HepG2 (cell line): ENCODE results near the gene SDR9C7. TPM values are rescaled to one million over a fixed set of nuclear protein-coding genes. Genes with fewer than 3 reads are reported as not detected.

Experiments
- ATAC-seq: fragments of 200-7000 bp; cut with Tn5 transposase; 3 replicates; pipeline ENCODE4 v1.9.1; 2020; ENCODE audit warnings: mild to moderate bottlenecking, moderate library complexity
- BruUV-seq: library from RNA; stranded (reverse); fragments of 400-500 nt; replicated peaks from 2 replicates; lab custom pipeline; 2021; lab: Mats Ljungman, UMichigan
- CTCF ChIA-PET: fragments of 300-600 bp; formaldehyde crosslinking; extraction: SDS; loops from one replicate; lab custom pipeline; 2021; ENCODE audit warnings: low total read pairs, inconsistent platforms, low intra/inter-chr PET ratio; lab: Yijun Ruan, JAX
- POLR2A ChIA-PET: fragments of 350-600 bp; sonication (Branson Sonifier 250); formaldehyde crosslinking; loops from one replicate; lab custom pipeline; 2020; ENCODE audit warnings: antibody characterized with exemption, inconsistent platforms; lab: Yijun Ruan, JAX
- DNase-seq: peaks from one replicate; pipeline ENCODE4 v3.0.0-alpha.2; 2015; ENCODE audit warnings: low spot score
- FAIRE-seq: peaks from 3 replicates; lab custom pipeline; 2011; peaks lifted over from hg19 to GRCh38; lab: Jason Lieb, UNC
- H2AFZ ChIP-seq: one replicate; pipeline ENCODE4 v1.6.1; 2011; ENCODE audit warnings: low read length, inconsistent platforms
- H3K27ac ChIP-seq: fragments of 300-600 bp; 3 replicates; pipeline ENCODE4 v1.8.0; 2011; ENCODE audit warnings: mixed run types, mild to moderate bottlenecking, mixed read lengths, low read length, inconsistent platforms; ENCODE audit not compliant: insufficient read depth; ENCODE audit errors: extremely low read length
- H3K27me3 ChIP-seq, 2 experiments: fragments of 200-600 bp in 1 of 2; 2 replicates in 1 of 2; 3 replicates in 1 of 2; pipeline versions ENCODE4 v1.6.0 to v1.8.0; 2011; ENCODE audit warnings: low read length in 2 of 2, mild to moderate bottlenecking in 2 of 2, moderate library complexity in 2 of 2, inconsistent platforms in 1 of 2; ENCODE audit not compliant: insufficient read depth in 2 of 2, control insufficient read depth in 1 of 2
- H3K36me3 ChIP-seq, 2 experiments: fragments of 200-600 bp in 1 of 2; replicated peaks in 1 of 2; 2 replicates in 1 of 2; 3 replicates in 1 of 2; pipeline versions ENCODE4 v1.5.1 to v1.8.0; 2011; ENCODE audit warnings: low read length in 2 of 2, inconsistent platforms in 1 of 2; ENCODE audit not compliant: insufficient read depth in 2 of 2, control insufficient read depth in 1 of 2
- H3K4me1 ChIP-seq: 2 replicates; pipeline ENCODE4 v1.5.1; 2012; ENCODE audit warnings: low read length, inconsistent platforms; ENCODE audit not compliant: insufficient read depth
- H3K4me2 ChIP-seq: 2 replicates; pipeline ENCODE4 v1.6.0; 2011; ENCODE audit warnings: low read depth, low read length, inconsistent platforms
- H3K4me3 ChIP-seq, 3 experiments: fragments of 200-600 bp in 1 of 3; sonication (generic), shearing (Covaris generic) in 1 of 3; replicated peaks in 1 of 3; 2 replicates each; pipeline ENCODE4 v1.5.1; 2011 to 2016; ENCODE audit warnings: low read length in 3 of 3, inconsistent platforms in 2 of 3, low read depth in 2 of 3, mild to moderate bottlenecking in 2 of 3, control low read depth in 1 of 3, mixed read lengths in 1 of 3; ENCODE audit not compliant: insufficient read depth in 1 of 3
- H3K79me2 ChIP-seq: one replicate; pipeline ENCODE4 v1.6.1; 2011; ENCODE audit warnings: low read length, inconsistent platforms; ENCODE audit not compliant: insufficient read depth
- H3K9ac ChIP-seq: 2 replicates; pipeline ENCODE4 v1.6.0; 2011; ENCODE audit warnings: mild to moderate bottlenecking, low read depth, low read length, inconsistent platforms; ENCODE audit not compliant: insufficient read depth
- H3K9me3 ChIP-seq: 2 replicates; pipeline ENCODE4 v1.5.1; 2012; ENCODE audit warnings: mild to moderate bottlenecking, low read length
- H4K20me1 ChIP-seq: 2 replicates; pipeline ENCODE4 v1.6.0; 2011; ENCODE audit warnings: inconsistent platforms, mild to moderate bottlenecking, low read length, moderate library complexity; ENCODE audit not compliant: insufficient read depth
- EHMT2 ChIP-seq: fragments of 200-600 bp; sonication (generic); IDR thresholded peaks from 2 replicates; pipeline ENCODE4 v1.7.0; 2017; ENCODE audit warnings: antibody characterized with exemption, low read depth, low read length, borderline replicate concordance
- GLI4 ChIP-seq: sonication (generic); formaldehyde crosslinking; IDR thresholded peaks from 2 replicates; pipeline ENCODE4 v1.5.1; 2020; ENCODE audit warnings: missing genetic modification reagents, mild to moderate bottlenecking, moderate library complexity, borderline replicate concordance
- NFYC ChIP-seq: IDR thresholded peaks from 2 replicates; pipeline ENCODE4 v1.6.1; 2016; ENCODE audit warnings: missing genetic modification reagents, missing compliant biosample characterization
- POLR2G ChIP-seq: fragments of 200-400 bp; formaldehyde crosslinking; IDR thresholded peaks from 2 replicates; pipeline ENCODE4 v1.6.1; 2018; ENCODE audit warnings: mild to moderate bottlenecking, low read depth, low read length, moderate library complexity
- RNF2 ChIP-seq: fragments of 450-650 bp; conservative IDR thresholded peaks from 2 replicates; pipeline ENCODE4 v1.6.1; 2016; ENCODE audit warnings: low read depth
- SSRP1 ChIP-seq: IDR thresholded peaks from 2 replicates; pipeline ENCODE4 v1.6.1; 2016; ENCODE audit warnings: control low read depth
- SYNCRIP ChIP-seq: fragments of 200-400 bp; formaldehyde crosslinking; IDR thresholded peaks from 2 replicates; pipeline ENCODE4 v1.6.1; 2018; ENCODE audit warnings: mild to moderate bottlenecking, low read depth, low read length; ENCODE audit not compliant: insufficient read depth
- TCF12 ChIP-seq, 2 experiments: fragments of 450-650 bp in 1 of 2; sonication (generic) in 1 of 2; formaldehyde crosslinking in 1 of 2; IDR thresholded peaks; 2 replicates each; pipeline versions ENCODE4 v1.6.1 to v1.8.0; 2017 to 2022; ENCODE audit warnings: antibody characterized with exemption in 1 of 2, mild to moderate bottlenecking in 1 of 2, missing genetic modification reagents in 1 of 2, moderate library complexity in 1 of 2
- ZNF280D ChIP-seq: sonication (generic); formaldehyde crosslinking; IDR thresholded peaks from 2 replicates; pipeline ENCODE4 v1.5.1; 2020; ENCODE audit warnings: mild to moderate bottlenecking, missing genetic modification reagents
- ZNF30 ChIP-seq: sonication (generic); formaldehyde crosslinking; IDR thresholded peaks from 2 replicates; pipeline ENCODE4 v1.5.0; 2020; ENCODE audit warnings: mild to moderate bottlenecking, missing genetic modification reagents
- ZNF670 ChIP-seq: sonication (generic); formaldehyde crosslinking; IDR thresholded peaks from 2 replicates; pipeline ENCODE4 v1.8.0; 2022; ENCODE audit warnings: mild to moderate bottlenecking, missing genetic modification reagents, borderline replicate concordance
- ZNF747 ChIP-seq: sonication (generic); formaldehyde crosslinking; IDR thresholded peaks from 2 replicates; pipeline ENCODE4 v1.8.1; 2023; ENCODE audit warnings: missing genetic modification reagents, mild to moderate bottlenecking, borderline replicate concordance
- ZNF780A ChIP-seq: sonication (generic); formaldehyde crosslinking; IDR thresholded peaks from 2 replicates; pipeline ENCODE4 v1.8.0; 2022; ENCODE audit warnings: mild to moderate bottlenecking, missing genetic modification reagents, moderate library complexity
- WGBS: methylation state at CpG from one replicate; pipeline ENCODE4 v1.1.6; 2017; ENCODE audit warnings: low lambda C conversion rate; 5-methylcytosine and 5-hydroxymethylcytosine counted together
- in situ Hi-C: cut with HindIII; loops from 2 replicates; pipeline ENCODE4 v1.10.0; 2017; ENCODE audit warnings: low pct_unique_long_range_greater_than_20kb; ENCODE audit not compliant: extremely low pct_ligation_motif_present
- intact Hi-C: fragments of 100-400 bp; cut with micrococcal nuclease; formaldehyde crosslinking; loops from one replicate; pipeline ENCODE4 v1.10.0; 2022; ENCODE audit not compliant: unreplicated experiment
- polyA plus RNA-seq, 8 experiments: library from polyadenylated mRNA; depleted of rRNA in 3 of 8; stranded (reverse) in 7 of 8; unstranded in 1 of 8; fragments of >200 nt; fragmentation: Illumina TruSeq in 4 of 8; extraction: Trizol in 4 of 8; gene quantifications; 2 replicates each; pipeline versions ENCODE4 v1.2.1 to v1.2.3, GENCODE V29; 2011 to 2016; ENCODE audit warnings: low read depth in 4 of 8, missing spikeins in 1 of 8, mixed read lengths in 1 of 8; ENCODE audit not compliant: insufficient read depth in 1 of 8
- total RNA-seq, 5 experiments: library from RNA; depleted of rRNA; stranded (reverse); fragments of >200 nt; fragmentation: Illumina TruSeq; extraction: Trizol; gene quantifications; 2 replicates each; pipeline ENCODE4 v1.2.3, GENCODE V29; 2016; ENCODE audit warnings: low read depth in 1 of 5
- TF ChIP-seq, protein P1 (sequence below): sonication (generic); formaldehyde crosslinking; IDR thresholded peaks from 2 replicates; pipeline ENCODE4 v1.5.0; 2020; ENCODE audit warnings: missing genetic modification reagents
- TF ChIP-seq, protein P2 (sequence below): IDR thresholded peaks from 2 replicates; pipeline ENCODE4 v1.6.1; 2016; ENCODE audit warnings: mild to moderate bottlenecking
- TF ChIP-seq, protein P3 (sequence below): sonication (generic); formaldehyde crosslinking; IDR thresholded peaks from 2 replicates; pipeline ENCODE4 v1.8.1; 2023; ENCODE audit warnings: mild to moderate bottlenecking, inconsistent platforms, moderate library complexity, missing genetic modification reagents, borderline replicate concordance

Gene SDR9C7
- total and polyA plus RNA-seq, 2 of the 13 experiments (the other 11 are each of a cell fraction or from before 2014, with no cell fraction given): 0.04 TPM; not detected in 1

DNA sequence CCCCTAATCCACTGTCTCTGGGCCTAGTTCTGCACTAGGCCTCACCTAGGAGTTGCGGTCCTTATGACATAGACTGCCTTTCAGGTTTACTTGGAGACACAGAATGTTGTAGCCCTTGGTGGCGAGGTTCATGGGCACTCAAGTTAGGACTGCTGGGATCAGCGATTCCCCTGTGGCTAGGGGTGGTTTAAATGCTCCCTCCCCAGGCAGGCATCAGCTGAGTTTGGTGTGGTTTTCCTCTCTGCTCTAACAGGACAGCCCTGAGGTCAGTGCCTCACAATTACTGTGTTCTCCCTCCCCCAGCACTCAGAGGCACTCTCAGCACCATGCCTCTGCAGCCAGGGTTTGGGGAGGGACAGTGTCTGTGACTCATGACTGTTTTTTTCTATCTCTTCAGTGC is 45.4 kb upstream of the SDR9C7 start (continued):
- TF ChIP-seq EHMT2: no peak
- no peak for TF ChIP-seq POLR2G

GRCh38 chr12:56978397-56979138 is 44.4 kb upstream of the SDR9C7 start:
- no TSS peak for BruUV-seq
- no peaks in the 10 kb centered on the region for H3K4me1 ChIP-seq
- ChIA-PET CTCF (no interaction called here), POLR2A (no interaction called here)
- no peaks in the 10 kb centered on the region for H3K36me3 ChIP-seq
- no peaks in the 10 kb centered on the region for H3K79me2 ChIP-seq
- TF ChIP-seq ZNF280D (no peak), ZNF780A (CRISPR knock-in tag) (no peak), NFYC (CRISPR knock-in tag) (no peak), GLI4 (CRISPR knock-in tag) (no peak), ZNF670 (CRISPR knock-in tag) (no peak), SSRP1 (CRISPR knock-in tag) (no peak), RNF2 (no peak), EHMT2 (no peak), TCF12 (IDR thresholded peaks at IDR 0.05) (no peak), TCF12 (CRISPR knock-in tag; IDR thresholded peaks at IDR 0.05) (no peak), SYNCRIP (no peak), ZNF30 (CRISPR knock-in tag) (no peak), ZNF747 (CRISPR knock-in tag) (no peak)
- TF ChIP-seq, protein P1, sequence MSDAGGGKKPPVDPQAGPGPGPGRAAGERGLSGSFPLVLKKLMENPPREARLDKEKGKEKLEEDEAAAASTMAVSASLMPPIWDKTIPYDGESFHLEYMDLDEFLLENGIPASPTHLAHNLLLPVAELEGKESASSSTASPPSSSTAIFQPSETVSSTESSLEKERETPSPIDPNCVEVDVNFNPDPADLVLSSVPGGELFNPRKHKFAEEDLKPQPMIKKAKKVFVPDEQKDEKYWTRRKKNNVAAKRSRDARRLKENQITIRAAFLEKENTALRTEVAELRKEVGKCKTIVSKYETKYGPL (CRISPR knock-in tag): no peak
- TF ChIP-seq, protein P2, sequence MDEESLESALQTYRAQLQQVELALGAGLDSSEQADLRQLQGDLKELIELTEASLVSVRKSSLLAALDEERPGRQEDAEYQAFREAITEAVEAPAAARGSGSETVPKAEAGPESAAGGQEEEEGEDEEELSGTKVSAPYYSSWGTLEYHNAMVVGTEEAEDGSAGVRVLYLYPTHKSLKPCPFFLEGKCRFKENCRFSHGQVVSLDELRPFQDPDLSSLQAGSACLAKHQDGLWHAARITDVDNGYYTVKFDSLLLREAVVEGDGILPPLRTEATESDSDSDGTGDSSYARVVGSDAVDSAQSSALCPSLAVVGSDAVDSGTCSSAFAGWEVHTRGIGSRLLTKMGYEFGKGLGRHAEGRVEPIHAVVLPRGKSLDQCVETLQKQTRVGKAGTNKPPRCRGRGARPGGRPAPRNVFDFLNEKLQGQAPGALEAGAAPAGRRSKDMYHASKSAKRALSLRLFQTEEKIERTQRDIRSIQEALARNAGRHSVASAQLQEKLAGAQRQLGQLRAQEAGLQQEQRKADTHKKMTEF (CRISPR knock-in tag): no peak
- TF ChIP-seq, protein P3, sequence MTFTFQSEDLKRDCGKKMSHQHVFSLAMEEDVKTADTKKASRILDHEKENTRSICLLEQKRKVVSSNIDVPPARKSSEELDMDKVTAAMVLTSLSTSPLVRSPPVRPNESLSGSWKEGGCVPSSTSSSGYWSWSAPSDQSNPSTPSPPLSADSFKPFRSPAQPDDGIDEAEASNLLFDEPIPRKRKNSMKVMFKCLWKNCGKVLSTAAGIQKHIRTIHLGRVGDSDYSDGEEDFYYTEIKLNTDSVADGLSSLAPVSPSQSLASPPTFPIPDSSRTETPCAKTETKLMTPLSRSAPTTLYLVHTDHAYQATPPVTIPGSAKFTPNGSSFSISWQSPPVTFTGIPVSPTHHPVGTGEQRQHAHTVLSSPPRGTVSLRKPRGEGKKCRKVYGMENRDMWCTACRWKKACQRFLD (CRISPR knock-in tag): no peak
- H3K9ac ChIP-seq: no peak overlapping the region
- ATAC-seq (no peak), DNase-seq (no peak), FAIRE-seq (no peak)
- 11% methylated on average over 3 of the region's 3 CpGs for WGBS
- H4K20me1 ChIP-seq: no peaks in the 10 kb centered on the region
- in situ Hi-C loops: no loop called here
- H3K27ac ChIP-seq: no peak overlapping the region
- no peak overlapping the region for H3K4me3 ChIP-seq
- no peaks in the 10 kb centered on the region for H3K9me3 ChIP-seq
- intact Hi-C loops: no loop called here
- no peak overlapping the region for H2AFZ ChIP-seq
- H3K27me3 ChIP-seq: no peaks in the 10 kb centered on the region; a peak in 2 of 5 replicates
- no peak overlapping the region for H3K4me2 ChIP-seq
